DND-41 (cell line): Measurements from ENCODE around the gene IL4R.

Experiments used
- CTCF ChIP-seq: IDR thresholded peaks from 2 replicates; pipeline ENCODE4 v1.5.1; 2012; ENCODE audit warnings: borderline replicate concordance, low read length, moderate library complexity, mild to moderate bottlenecking; ENCODE audit not compliant: poor library complexity, severe bottlenecking; ENCODE audit errors: extremely low read depth
- EZH2 ChIP-seq: IDR thresholded peaks from 3 replicates; pipeline ENCODE4 v1.6.1; 2012; ENCODE audit warnings: borderline replicate concordance, low read depth, mild to moderate bottlenecking, moderate library complexity, low read length, inconsistent platforms; ENCODE audit not compliant: severe bottlenecking

GRCh38 chr16:27332105-27332504 lies 18.3 kb downstream of the IL4R start:
- TF ChIP-seq CTCF: no peak
- no peak for TF ChIP-seq EZH2
